Measurements from ENCODE around the gene NAGK.

Gene NAGK

DNA sequence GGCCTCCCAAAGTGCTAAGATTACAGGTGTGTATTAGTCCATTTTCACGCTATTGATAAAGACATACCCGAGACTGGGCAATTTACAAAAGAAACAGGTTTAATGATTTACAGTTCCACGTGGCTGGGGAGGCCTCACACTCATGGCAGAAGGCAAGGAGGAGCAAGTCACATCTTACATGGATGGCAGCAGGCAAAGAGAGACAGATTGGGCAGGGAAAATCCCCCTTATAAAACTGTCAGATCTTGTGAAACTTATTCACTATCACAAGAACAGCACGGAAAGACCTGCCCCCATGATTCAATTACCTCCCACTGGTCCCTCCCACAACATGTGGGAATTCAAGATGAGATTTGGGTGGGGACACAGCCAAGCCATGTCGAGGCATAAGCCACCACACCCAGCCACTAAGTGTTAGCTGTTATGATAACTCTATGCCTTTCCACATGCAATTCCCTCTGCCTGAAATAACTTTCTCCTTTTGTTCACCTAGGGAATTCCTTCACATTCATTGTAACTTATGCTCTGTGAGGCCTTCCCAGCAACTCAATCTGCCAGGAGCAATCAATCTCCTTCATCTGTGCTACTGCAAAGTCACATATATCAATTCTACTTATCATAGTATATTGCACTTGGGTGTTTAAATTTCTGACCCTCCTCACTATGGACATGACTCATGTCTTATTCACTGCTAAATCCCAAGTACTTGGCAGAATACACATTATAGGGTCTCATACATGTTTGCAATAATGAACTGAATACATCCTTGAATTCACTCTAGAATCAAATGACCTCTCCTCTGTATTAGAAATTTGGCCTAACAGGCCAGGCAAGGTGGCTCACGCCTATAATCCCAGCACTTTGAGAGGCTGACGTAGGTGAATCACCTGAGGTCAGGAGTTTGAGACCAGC lies 54.2 kb downstream of the NAGK start:
- Histone ChIP-seq H3K4me3 (ENCODE audit: low read length) (no peak overlapping the region), H3K4me1 (ENCODE audit: control insufficient read depth, low read depth, low read length) (no peaks in the 10 kb centered on the region), H3K36me3 (ENCODE audit: control insufficient read depth, low read depth, low read length) (peaks cover 13% of the 10 kb centered on the region), H3K9me3 (ENCODE audit: control insufficient read depth, low read depth, low read length) (no peaks in the 10 kb centered on the region), H3K9ac (ENCODE audit: low read length) (no peak overlapping the region), H3K27me3 (ENCODE audit: control insufficient read depth, insufficient read depth, low read length) (no peaks in the 10 kb centered on the region), H3K27ac (ENCODE audit: low read length) (no peak overlapping the region)

DNA sequence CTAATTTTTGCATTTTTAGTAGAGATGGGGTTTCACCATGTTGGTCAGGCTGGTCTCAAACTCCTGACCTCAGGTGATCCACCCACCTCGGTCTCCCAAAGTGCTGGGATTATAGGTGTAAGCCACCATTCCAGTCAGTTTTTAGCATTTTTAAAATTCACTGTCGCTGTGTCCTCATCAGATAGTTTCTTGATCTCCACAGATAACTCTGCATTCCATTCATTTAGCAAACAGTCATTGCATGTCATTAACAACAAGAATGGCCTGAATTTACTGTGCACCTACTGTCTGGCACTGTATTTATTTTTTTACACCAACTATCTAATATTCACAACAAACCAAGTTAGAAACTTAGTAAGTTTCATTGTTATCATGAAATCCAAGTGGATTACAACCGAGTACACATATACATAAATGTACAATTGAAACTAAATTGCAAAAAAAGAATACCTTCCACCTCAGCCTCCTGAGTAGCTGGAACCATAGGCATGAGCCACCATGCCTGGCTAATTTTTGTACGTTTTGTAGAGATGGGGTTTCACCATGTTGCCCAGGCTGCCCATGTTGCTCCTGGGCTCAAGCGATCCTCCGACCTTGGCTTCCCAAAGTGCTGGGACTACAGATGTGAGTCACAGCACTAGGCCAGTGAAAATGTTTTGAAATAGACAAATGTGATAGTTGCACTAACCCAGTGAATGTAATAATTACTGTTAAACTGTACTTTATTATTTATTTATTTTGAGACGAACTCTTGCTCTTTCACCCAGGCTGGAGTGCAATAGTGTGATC lies 57.3 kb downstream of the NAGK start:
- Histone ChIP-seq H3K27me3 (ENCODE audit: control insufficient read depth, insufficient read depth, low read length) (no peaks in the 10 kb centered on the region), H3K4me3 (ENCODE audit: low read length) (no peak overlapping the region), H3K27ac (ENCODE audit: low read length) (no peak overlapping the region), H3K36me3 (ENCODE audit: control insufficient read depth, low read depth, low read length) (peaks cover 9% of the 10 kb centered on the region), H3K9me3 (ENCODE audit: control insufficient read depth, low read depth, low read length) (no peaks in the 10 kb centered on the region), H3K4me1 (ENCODE audit: control insufficient read depth, low read depth, low read length) (peaks cover 3% of the 10 kb centered on the region), H3K9ac (ENCODE audit: low read length) (no peak overlapping the region)

DNA sequence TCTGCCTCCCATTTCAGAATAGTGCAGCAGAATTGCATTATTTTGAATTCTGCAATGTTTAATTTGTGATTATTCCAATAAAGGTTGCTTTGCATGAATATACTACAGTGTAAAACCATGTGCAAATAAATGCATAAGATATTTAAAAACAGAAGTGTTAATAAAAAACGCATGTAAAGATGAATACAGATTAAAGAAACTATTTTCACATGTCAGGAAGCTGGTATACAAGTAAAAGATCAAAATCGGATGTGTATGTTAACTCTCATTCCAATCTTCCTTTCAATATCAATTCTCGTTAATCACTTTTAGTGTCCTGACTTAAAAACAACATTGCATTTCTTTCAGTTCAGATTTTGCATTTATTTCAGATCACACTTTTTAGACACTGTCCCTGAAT lies 58.5 kb downstream of the NAGK start:
- Histone ChIP-seq H3K9ac (ENCODE audit: low read length) (no peak overlapping the region), H3K4me1 (ENCODE audit: control insufficient read depth, low read depth, low read length) (peaks cover 7% of the 10 kb centered on the region), H3K9me3 (ENCODE audit: control insufficient read depth, low read depth, low read length) (no peaks in the 10 kb centered on the region), H3K27me3 (ENCODE audit: control insufficient read depth, insufficient read depth, low read length) (no peaks in the 10 kb centered on the region), H3K4me3 (ENCODE audit: low read length) (no peak overlapping the region), H3K27ac (ENCODE audit: low read length) (no peak overlapping the region), H3K36me3 (ENCODE audit: control insufficient read depth, low read depth, low read length) (peaks cover 9% of the 10 kb centered on the region)
